ENCODE results near the gene BEST2.

DNA sequence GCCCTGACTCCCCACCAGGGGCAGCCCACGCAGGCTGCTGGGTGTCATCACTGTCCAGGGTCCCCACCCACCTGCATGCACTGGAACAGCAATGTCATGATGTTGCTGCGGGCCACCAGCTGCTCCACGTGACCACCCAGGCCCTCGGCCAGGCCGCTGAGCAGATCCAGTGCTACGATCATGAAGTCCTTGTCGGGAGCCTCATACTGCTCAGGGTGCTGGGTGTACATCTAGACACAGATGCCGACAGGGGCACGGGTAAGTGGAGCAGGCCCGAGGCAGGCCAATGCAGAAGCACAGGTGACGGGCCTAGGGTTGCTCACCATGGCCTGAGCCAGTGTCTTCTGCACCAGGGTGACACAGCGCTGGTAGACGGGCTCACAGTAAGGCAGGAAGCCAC, 46.4 kb upstream of the BEST2 start:
- TF ChIP-seq POLR2AphosphoS5 (IDR thresholded peaks at IDR 0.05) (no peak), CTCF (IDR thresholded peaks at IDR 0.05) (no peak), EP300 (IDR thresholded peaks at IDR 0.05) (no peak), POLR2A (IDR thresholded peaks at IDR 0.05) (no peak)
